Spleen (tissue), 11 donors: ENCODE measurements around the gene AMOTL1. TPM values are rescaled to one million over a fixed set of nuclear protein-coding genes. Genes with fewer than 3 reads are reported as not detected.

Experiments
- DNase-seq: peaks from one replicate; pipeline ENCODE4 v3.0.0-alpha.2; 2020
- H3K27ac ChIP-seq, 8 donors: fragments of 200-600 bp; sonication (generic) in 7 of 8; 1 replicate in 4 of 8; 2 replicates in 4 of 8; pipeline versions ENCODE4 v1.5.0 to v1.8.0; 2016 to 2021; ENCODE audit warnings: inconsistent platforms in 4 of 8, mild to moderate bottlenecking in 4 of 8, moderate library complexity in 1 of 8
- H3K27me3 ChIP-seq, 7 donors: fragments of 200-600 bp; sonication (generic) in 6 of 7; replicated peaks in 1 of 7; 1 replicate in 4 of 7; 2 replicates in 3 of 7; pipeline versions ENCODE4 v1.5.0 to v1.8.0; 2016 to 2021; ENCODE audit warnings: inconsistent platforms in 3 of 7, mild to moderate bottlenecking in 1 of 7
- H3K36me3 ChIP-seq, 6 donors: fragments of 200-600 bp; sonication (generic) in 5 of 6; 1 replicate in 4 of 6; 2 replicates in 2 of 6; pipeline versions ENCODE4 v1.5.0 to v1.8.0; 2016 to 2021; ENCODE audit warnings: inconsistent platforms in 2 of 6
- H3K4me1 ChIP-seq, 6 donors: fragments of 200-600 bp; sonication (generic) in 5 of 6; 1 replicate in 3 of 6; 2 replicates in 3 of 6; pipeline versions ENCODE4 v1.5.0 to v1.8.0; 2016 to 2021; ENCODE audit warnings: inconsistent platforms in 3 of 6
- H3K4me3 ChIP-seq, 8 donors: fragments of 200-600 bp; sonication (generic) in 7 of 8; 1 replicate in 4 of 8; 2 replicates in 4 of 8; pipeline versions ENCODE4 v1.5.0 to v1.8.0; 2016 to 2021; ENCODE audit warnings: inconsistent platforms in 4 of 8, mild to moderate bottlenecking in 4 of 8, moderate library complexity in 2 of 8
- H3K9me3 ChIP-seq, 8 donors: fragments of 200-600 bp; sonication (generic) in 7 of 8; 1 replicate in 4 of 8; 2 replicates in 4 of 8; pipeline versions ENCODE4 v1.5.0 to v1.8.0; 2016 to 2021; ENCODE audit warnings: inconsistent platforms in 4 of 8
- CTCF ChIP-seq, 11 experiments: fragments of 200-600 bp in 7 of 11; fragments of 450-650 bp in 4 of 11; sonication (generic) in 4 of 11; IDR thresholded peaks in 8 of 11; conservative IDR thresholded peaks in 3 of 11; 1 replicate in 7 of 11; 2 replicates in 4 of 11; pipeline versions ENCODE4 v1.4.0 to v1.8.0; 2016 to 2021; ENCODE audit warnings: antibody characterized with exemption in 11 of 11, inconsistent platforms in 4 of 11, mild to moderate bottlenecking in 1 of 11
- POLR2A ChIP-seq, 3 donors: fragments of 450-650 bp; IDR thresholded peaks; one replicate each; pipeline ENCODE4 v1.5.1; 2017; ENCODE audit warnings: antibody characterized with exemption in 3 of 3, mild to moderate bottlenecking in 1 of 3
- POLR2AphosphoS5 ChIP-seq, 3 donors: sonication (generic); formaldehyde crosslinking; IDR thresholded peaks; one replicate each; pipeline ENCODE4 v1.5.1; 2017; ENCODE audit warnings: antibody characterized with exemption in 3 of 3
- WGBS, 5 donors: extraction: QIAGEN DNeasy Blood & Tissue Kit in 3 of 5; methylation state at CpG; one replicate each; pipeline versions ENCODE4 v1.1.5 to v1.1.7; 2013 to 2018; 5-methylcytosine and 5-hydroxymethylcytosine counted together
- intact Hi-C: fragments of 100-400 bp; cut with DNase I; formaldehyde crosslinking; loops from one replicate; pipeline ENCODE4 v1.15.0; 2023; ENCODE audit warnings: low total_unique reads
- polyA plus RNA-seq, 3 donors: library from polyadenylated mRNA; stranded (reverse); fragments of 200-250 nt; gene quantifications; one replicate each; pipeline ENCODE4 v1.2.1, GENCODE V29; 2013
- total RNA-seq, 7 donors: library from RNA; depleted of rRNA in 3 of 7; stranded (reverse); fragments of >200 nt in 3 of 7; fragmentation: NEBNext Ultra II Directional in 4 of 7; extraction: Animal tissue kit (Norgen Biotek cat#: 25700) in 4 of 7; gene quantifications; one replicate each; pipeline versions ENCODE4 v1.1.0 to v1.2.1, GENCODE V29; 2016 to 2021
- donor health status: healthy with polysubstance abuse.
- donor health status: DM: no; HTN: no; CAD: no; lungs with moderate emphysema.
- donor health status: DM: no; HTN: no; CAD: no.
- donor health status: Bipolar disorder and iron deficiency.
- donor health status: healthy.
- donor health status: DM: no; HTN: no; CAD: no.
- donor health status: DM: yes; HTN: yes; CAD: no.

Gene AMOTL1
- total and polyA plus RNA-seq, 10 donors = 1.4 to 43.9 (median 29.7) TPM

GRCh38 chr11:94739331-94739730 lies 28.8 kb upstream of the AMOTL1 start:
- Histone ChIP-seq H3K4me1 (peaks cover 3 to 30% (median 24%) of the 10 kb centered on the region in 6 donors), H3K36me3 (no peaks in the 10 kb centered on the region), H3K27ac (no peak overlapping the region), H3K9me3 (no peaks in the 10 kb centered on the region), H3K27me3 (peaks cover 0 to 43% (median 9%) of the 10 kb centered on the region in 7 donors), H3K4me3 (no peak overlapping the region)
- no peak for TF ChIP-seq POLR2A (IDR thresholded peaks at IDR 0.05)
- no peak for TF ChIP-seq POLR2AphosphoS5 (IDR thresholded peaks at IDR 0.05)
- no peak for TF ChIP-seq CTCF (IDR thresholded peaks at IDR 0.05 in 8 of 11, conservative IDR thresholded peaks at IDR 0.05 in 3 of 11)
- WGBS, 5 donors = 79 to 95% (median 82%) methylated on average over 2 of the region's 2 CpGs
- DNase-seq = no peak
- intact Hi-C loops = no loop called here

GRCh38 chr11:94740083-94741021 lies 27.8 kb upstream of the AMOTL1 start:
- intact Hi-C loops = no loop called here
- H3K4me3 ChIP-seq = peak overlapping the region; percentile 30 to 70 (median 43)
- peak overlapping the region in 5 of 8 donors; percentile 20 to 40 (median 33) for H3K27ac ChIP-seq
- DNase-seq = no peak
- peaks cover 0 to 43% (median 9%) of the 10 kb centered on the region in 7 donors for H3K27me3 ChIP-seq
- no peaks in the 10 kb centered on the region for H3K36me3 ChIP-seq
- TF ChIP-seq POLR2AphosphoS5 (IDR thresholded peaks at IDR 0.05) = no peak
- TF ChIP-seq CTCF (IDR thresholded peaks at IDR 0.05 in 8 of 11, conservative IDR thresholded peaks at IDR 0.05 in 3 of 11) = no peak
- TF ChIP-seq POLR2A (IDR thresholded peaks at IDR 0.05) = no peak
- no peaks in the 10 kb centered on the region for H3K9me3 ChIP-seq
- 2 to 10% (median 3%) methylated on average over 40 to 82 of the region's 82 CpGs for WGBS, 5 donors
- H3K4me1 ChIP-seq = peaks cover 3 to 24% (median 19%) of the 10 kb centered on the region in 6 donors

GRCh38 chr11:94741022-94741679 lies 27.0 kb upstream of the AMOTL1 start:
- Histone ChIP-seq H3K4me1 (peaks cover 3 to 24% (median 19%) of the 10 kb centered on the region in 6 donors), H3K9me3 (no peaks in the 10 kb centered on the region), H3K4me3 (peak overlapping the region; percentile 30 to 70 (median 43)), H3K27me3 (peaks cover 0 to 43% (median 9%) of the 10 kb centered on the region in 7 donors), H3K27ac (peak overlapping the region in 4 of 8 donors; percentile 20 to 40 (median 34)), H3K36me3 (no peaks in the 10 kb centered on the region)
- intact Hi-C loops = no loop called here
- no peak for DNase-seq
- TF ChIP-seq POLR2AphosphoS5 (IDR thresholded peaks at IDR 0.05) (peak in 1 of 3 donors; percentile 4), POLR2A (IDR thresholded peaks at IDR 0.05) (no peak), CTCF (IDR thresholded peaks at IDR 0.05 in 8 of 11, conservative IDR thresholded peaks at IDR 0.05 in 3 of 11) (peak in 10 of 11 experiments; percentile 26 to 64 (median 46))
- WGBS, 5 donors = 0 to 2% (median 1%) methylated on average over 33 to 35 of the region's 35 CpGs
